Esophagus squamous epithelium (tissue), 5 donors: ENCODE data around the gene DHX57. TPM values are rescaled to one million over a fixed set of nuclear protein-coding genes. Genes with fewer than 3 reads are reported as not detected.

ENCODE experiments used
- DNase-seq: peaks from one replicate; lab custom pipeline; 2025; lab: John Stamatoyannopoulos, UW
- H3K27ac ChIP-seq, 4 donors: fragments of 200-600 bp; sonication (generic); one replicate each; pipeline ENCODE4 v1.5.1; 2016 to 2019; ENCODE audit warnings: mild to moderate bottlenecking in 1 of 4
- H3K27me3 ChIP-seq, 4 donors: fragments of 200-600 bp; sonication (generic); 1 replicate in 3 of 4; 2 replicates in 1 of 4; pipeline versions ENCODE4 v1.5.1 to v1.6.0; 2017 to 2021; ENCODE audit warnings: antibody characterized with exemption in 1 of 4
- H3K36me3 ChIP-seq, 3 donors: fragments of 200-600 bp; sonication (generic); one replicate each; pipeline ENCODE4 v1.5.1; 2016 to 2019
- H3K4me1 ChIP-seq, 3 donors: fragments of 200-600 bp; sonication (generic); one replicate each; pipeline ENCODE4 v1.5.1; 2017 to 2019
- H3K4me3 ChIP-seq, 4 donors: fragments of 200-600 bp; sonication (generic); 1 replicate in 3 of 4; 2 replicates in 1 of 4; pipeline ENCODE4 v1.5.1; 2016 to 2019; ENCODE audit warnings: mild to moderate bottlenecking in 2 of 4, moderate library complexity in 1 of 4
- H3K9me3 ChIP-seq, 3 donors: fragments of 200-600 bp; sonication (generic); one replicate each; pipeline ENCODE4 v1.5.1; 2016 to 2019
- CTCF ChIP-seq, 6 experiments: fragments of 450-650 bp in 4 of 6; fragments of 200-600 bp in 2 of 6; sonication (generic) in 2 of 6; IDR thresholded peaks; one replicate each; pipeline ENCODE4 v1.5.1; 2016 to 2019; ENCODE audit warnings: antibody characterized with exemption in 6 of 6, mild to moderate bottlenecking in 4 of 6, moderate library complexity in 4 of 6
- POLR2A ChIP-seq, 4 donors: fragments of 450-650 bp; IDR thresholded peaks; one replicate each; pipeline ENCODE4 v1.6.1; 2017; ENCODE audit warnings: antibody characterized with exemption in 4 of 4, mild to moderate bottlenecking in 4 of 4, moderate library complexity in 3 of 4
- WGBS, 2 donors: methylation state at CpG; one replicate each; pipeline ENCODE4 v1.1.5; 2018; 5-methylcytosine and 5-hydroxymethylcytosine counted together
- intact Hi-C: fragments of 100-400 bp; cut with DNase I; formaldehyde crosslinking; loops from one replicate; pipeline ENCODE4 v1.15.0; 2022
- total RNA-seq, 4 donors: library from RNA; depleted of rRNA; stranded (reverse); fragments of >200 nt; gene quantifications; one replicate each; pipeline ENCODE4 v1.1.0, GENCODE V29; 2016
- donor health status: DM: yes; HTN: yes; CAD: no.

The DHX57 gene
- total RNA-seq, 4 donors from 2014 or later = 7.1 to 13.5 (median 10.1) TPM

- H3K27me3 ChIP-seq = no peaks in the 10 kb centered on the region
- H3K4me1 ChIP-seq = peaks cover 0 to 7% (median 0%) of the 10 kb centered on the region in 3 donors
- intact Hi-C loops = no loop called here
- H3K4me3 ChIP-seq = no peak overlapping the region
- WGBS, 2 donors = 80 to 90% methylated on average over 1 of the region's 1 CpG
- no peak overlapping the region for H3K27ac ChIP-seq
- H3K9me3 ChIP-seq = no peaks in the 10 kb centered on the region
- TF ChIP-seq POLR2A (IDR thresholded peaks at IDR 0.05) (no peak), CTCF (IDR thresholded peaks at IDR 0.05) (no peak)
- DNase-seq = no peak
- no peaks in the 10 kb centered on the region for H3K36me3 ChIP-seq
These were observed 34.1 kb upstream of the DHX57 start for GRCh38 chr2:38909872-38910271.

- no peaks in the 10 kb centered on the region for H3K9me3 ChIP-seq
- peaks cover 0 to 7% (median 0%) of the 10 kb centered on the region in 3 donors for H3K4me1 ChIP-seq
- intact Hi-C loops = no loop called here
- DNase-seq = no peak
- no peaks in the 10 kb centered on the region for H3K27me3 ChIP-seq
- no peak overlapping the region for H3K4me3 ChIP-seq
- no peak for TF ChIP-seq POLR2A (IDR thresholded peaks at IDR 0.05)
- no peak for TF ChIP-seq CTCF (IDR thresholded peaks at IDR 0.05)
- H3K36me3 ChIP-seq = no peaks in the 10 kb centered on the region
- 63 to 84% methylated on average over 1 to 2 of the region's 2 CpGs for WGBS, 2 donors
- no peak overlapping the region for H3K27ac ChIP-seq
These were observed 32.2 kb upstream of the DHX57 start for GRCh38 chr2:38907743-38908562.

GRCh38 chr2:38907242-38907641 lies 31.5 kb upstream of the DHX57 start:
- DNase-seq = no peak
- Histone ChIP-seq H3K9me3 (no peaks in the 10 kb centered on the region), H3K27me3 (no peaks in the 10 kb centered on the region), H3K4me3 (no peak overlapping the region), H3K4me1 (peaks cover 0 to 7% (median 0%) of the 10 kb centered on the region in 3 donors), H3K27ac (no peak overlapping the region), H3K36me3 (no peaks in the 10 kb centered on the region)
- intact Hi-C loops = no loop called here
- TF ChIP-seq POLR2A (IDR thresholded peaks at IDR 0.05) = no peak
- no peak for TF ChIP-seq CTCF (IDR thresholded peaks at IDR 0.05)
- WGBS, 2 donors = 50 to 80% methylated on average over 1 of the region's 1 CpG

- H3K36me3 ChIP-seq = no peaks in the 10 kb centered on the region
- no peaks in the 10 kb centered on the region for H3K27me3 ChIP-seq
- no peak overlapping the region for H3K27ac ChIP-seq
- WGBS, 2 donors = 80 to 84% methylated on average over 2 of the region's 2 CpGs
- intact Hi-C loops = no loop called here
- no peak for DNase-seq
- peaks cover 0 to 7% (median 0%) of the 10 kb centered on the region in 3 donors for H3K4me1 ChIP-seq
- no peaks in the 10 kb centered on the region for H3K9me3 ChIP-seq
- no peak for TF ChIP-seq POLR2A (IDR thresholded peaks at IDR 0.05)
- TF ChIP-seq CTCF (IDR thresholded peaks at IDR 0.05) = no peak
- no peak overlapping the region for H3K4me3 ChIP-seq
These were observed 29.5 kb upstream of the DHX57 start for GRCh38 chr2:38905251-38905650.

- 50 to 80% methylated on average over 1 of the region's 1 CpG for WGBS, 2 donors
- Histone ChIP-seq H3K27me3 (no peaks in the 10 kb centered on the region), H3K9me3 (no peaks in the 10 kb centered on the region), H3K27ac (no peak overlapping the region), H3K4me3 (no peak overlapping the region), H3K4me1 (peaks cover 0 to 2% (median 0%) of the 10 kb centered on the region in 3 donors), H3K36me3 (no peaks in the 10 kb centered on the region)
- intact Hi-C loops = no loop called here
- TF ChIP-seq CTCF (IDR thresholded peaks at IDR 0.05) (no peak), POLR2A (IDR thresholded peaks at IDR 0.05) (no peak)
- no peak for DNase-seq
These were observed 25.0 kb upstream of the DHX57 start for GRCh38 chr2:38900726-38901125.
